B cell (primary cell): Measurements from ENCODE around the gene SENP3.

Experiments used
- CTCF ChIP-seq: fragments of 200-600 bp; IDR thresholded peaks from one replicate; pipeline ENCODE4 v1.8.0; 2022; ENCODE audit warnings: antibody characterized with exemption, mild to moderate bottlenecking
- EZH2 ChIP-seq: IDR thresholded peaks from 2 replicates; pipeline ENCODE4 v1.6.1; 2012; ENCODE audit warnings: borderline replicate concordance, low read depth, mild to moderate bottlenecking, moderate library complexity, low read length; ENCODE audit not compliant: insufficient read depth, poor library complexity, severe bottlenecking

DNA sequence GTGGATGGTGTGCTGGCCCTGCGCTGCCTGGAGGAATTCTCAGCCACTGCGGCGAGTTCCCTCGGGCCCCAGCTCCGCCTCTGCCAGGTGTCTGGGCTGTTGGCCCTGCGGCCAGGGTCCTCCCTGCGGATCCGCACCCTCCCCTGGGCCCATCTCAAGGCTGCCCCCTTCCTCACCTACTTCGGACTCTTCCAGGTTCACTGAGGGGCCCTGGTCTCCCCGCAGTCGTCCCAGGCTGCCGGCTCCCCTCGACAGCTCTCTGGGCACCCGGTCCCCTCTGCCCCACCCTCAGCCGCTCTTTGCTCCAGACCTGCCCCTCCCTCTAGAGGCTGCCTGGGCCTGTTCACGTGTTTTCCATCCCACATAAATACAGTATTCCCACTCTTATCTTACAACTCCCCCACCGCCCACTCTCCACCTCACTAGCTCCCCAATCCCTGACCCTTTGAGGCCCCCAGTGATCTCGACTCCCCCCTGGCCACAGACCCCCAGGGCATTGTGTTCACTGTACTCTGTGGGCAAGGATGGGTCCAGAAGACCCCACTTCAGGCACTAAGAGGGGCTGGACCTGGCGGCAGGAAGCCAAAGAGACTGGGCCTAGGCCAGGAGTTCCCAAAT, 4.5 kb upstream of the SENP3 start:
- no peak for TF ChIP-seq CTCF
- TF ChIP-seq EZH2 = no peak
